HEK293T (cell line): ENCODE results near the gene FADS1.

Experiments used
- CTCF ChIA-PET: fragments of 350-600 bp; formaldehyde crosslinking; extraction: SDS; loops from one replicate; lab custom pipeline; 2021; ENCODE audit warnings: antibody characterized with exemption, inconsistent platforms; lab: Yijun Ruan, JAX
- POLR2A ChIA-PET: fragments of 350-600 bp; formaldehyde crosslinking; extraction: SDS; loops from one replicate; lab custom pipeline; 2020; ENCODE audit warnings: antibody characterized with exemption, inconsistent platforms; lab: Yijun Ruan, JAX
- DNase-seq: peaks from one replicate; pipeline ENCODE4 v3.0.0; 2012; ENCODE audit warnings: mixed read lengths; ENCODE audit errors: extremely low spot score
- ARNT ChIP-seq: fragments of 450-650 bp; IDR thresholded peaks from 2 replicates; pipeline ENCODE4 v1.6.1; 2017; ENCODE audit warnings: mild to moderate bottlenecking
- BHLHE40 ChIP-seq: fragments of 450-650 bp; IDR thresholded peaks from 2 replicates; pipeline ENCODE4 v1.6.1; 2016; ENCODE audit warnings: mild to moderate bottlenecking, moderate library complexity, borderline replicate concordance
- CTBP1 ChIP-seq: fragments of 450-650 bp; IDR thresholded peaks from 2 replicates; pipeline ENCODE4 v1.6.1; 2016; ENCODE audit warnings: borderline replicate concordance
- ELF4 ChIP-seq: fragments of 450-650 bp; IDR thresholded peaks from 2 replicates; pipeline ENCODE4 v1.6.1; 2017; ENCODE audit warnings: antibody characterized with exemption
- FOXA1 ChIP-seq: fragments of 450-650 bp; IDR thresholded peaks from 2 replicates; pipeline ENCODE4 v1.6.1; 2016; ENCODE audit warnings: mild to moderate bottlenecking
- FOXK2 ChIP-seq: fragments of 450-650 bp; IDR thresholded peaks from 2 replicates; pipeline ENCODE4 v1.6.1; 2016; ENCODE audit warnings: mild to moderate bottlenecking
- FOXM1 ChIP-seq: fragments of 450-650 bp; IDR thresholded peaks from 2 replicates; pipeline ENCODE4 v1.6.1; 2017; ENCODE audit warnings: mild to moderate bottlenecking, borderline replicate concordance
- HDGF ChIP-seq: fragments of 450-650 bp; IDR thresholded peaks from 2 replicates; pipeline ENCODE4 v1.6.1; 2017; ENCODE audit warnings: antibody characterized with exemption, borderline replicate concordance
- L3MBTL2 ChIP-seq: fragments of 450-650 bp; conservative IDR thresholded peaks from 2 replicates; pipeline ENCODE4 v1.6.1; 2016; ENCODE audit warnings: mild to moderate bottlenecking
- LEF1 ChIP-seq: fragments of 450-650 bp; IDR thresholded peaks from 2 replicates; pipeline ENCODE4 v1.6.1; 2017; ENCODE audit warnings: mild to moderate bottlenecking, borderline replicate concordance
- NFRKB ChIP-seq: fragments of 450-650 bp; IDR thresholded peaks from 2 replicates; pipeline ENCODE4 v1.6.1; 2016; ENCODE audit warnings: mild to moderate bottlenecking, moderate library complexity
- PKNOX1 ChIP-seq: fragments of 450-650 bp; IDR thresholded peaks from 2 replicates; pipeline ENCODE4 v1.6.1; 2016
- SP1 ChIP-seq: fragments of 450-650 bp; IDR thresholded peaks from 2 replicates; pipeline ENCODE4 v1.6.1; 2017
- SUZ12 ChIP-seq: fragments of 450-650 bp; IDR thresholded peaks from 2 replicates; pipeline ENCODE4 v1.6.1; 2016; ENCODE audit warnings: mild to moderate bottlenecking
- TARDBP ChIP-seq: fragments of 450-650 bp; IDR thresholded peaks from 2 replicates; pipeline ENCODE4 v1.6.1; 2016
- ZNF384 ChIP-seq: fragments of 450-650 bp; IDR thresholded peaks from 2 replicates; pipeline ENCODE4 v1.6.1; 2016

The FADS1 gene

GRCh38 chr11:61775606-61776554 is 40.9 kb downstream of the FADS1 start:
- CTCF ChIA-PET, result interaction anchor here (0.7 kb wide), 1 partner anchor 122 kb away, joined by 3 read pairs; no protein-coding TSS in a partner anchor
- POLR2A ChIA-PET, result no interaction called here
- DNase-seq, result no peak
- TF ChIP-seq ELF4, result no peak
- TF ChIP-seq BHLHE40, result no peak
- no peak for TF ChIP-seq ZNF384
- no peak for TF ChIP-seq FOXA1
- TF ChIP-seq TARDBP, result no peak
- no peak for TF ChIP-seq NFRKB
- no peak for TF ChIP-seq CTBP1
- no peak for TF ChIP-seq PKNOX1
- TF ChIP-seq FOXM1, result no peak
- TF ChIP-seq SP1, result no peak
- TF ChIP-seq L3MBTL2, result no peak
- TF ChIP-seq SUZ12, result no peak
- no peak for TF ChIP-seq HDGF
- TF ChIP-seq ARNT, result no peak
- no peak for TF ChIP-seq LEF1
- TF ChIP-seq FOXK2, result no peak

GRCh38 chr11:61775106-61775505 is 41.7 kb downstream of the FADS1 start:
- ChIA-PET POLR2A (no interaction called here), CTCF (interaction anchor here (0.7 kb wide), 1 partner anchor 122 kb away, joined by 3 read pairs; no protein-coding TSS in a partner anchor)
- DNase-seq, result no peak
- TF ChIP-seq FOXK2 (no peak), ARNT (no peak), LEF1 (no peak), FOXA1 (no peak), BHLHE40 (no peak), NFRKB (no peak), TARDBP (no peak)

- no peak for DNase-seq
- ChIA-PET CTCF (no interaction called here), POLR2A (interaction anchor here (1.0 kb wide), 1 partner anchor 18 kb away, joined by 3 read pairs; the partner anchor contains the start of genes FEN1 and TMEM258)
- TF ChIP-seq HDGF, result no peak
- no peak for TF ChIP-seq L3MBTL2
- TF ChIP-seq FOXM1, result no peak
- no peak for TF ChIP-seq ELF4
- no peak for TF ChIP-seq CTBP1
- no peak for TF ChIP-seq ZNF384
- no peak for TF ChIP-seq FOXK2
- no peak for TF ChIP-seq TARDBP
- no peak for TF ChIP-seq SP1
- no peak for TF ChIP-seq NFRKB
- no peak for TF ChIP-seq BHLHE40
- no peak for TF ChIP-seq SUZ12
- TF ChIP-seq PKNOX1, result no peak
- TF ChIP-seq FOXA1, result no peak
- no peak for TF ChIP-seq ARNT
- TF ChIP-seq LEF1, result no peak
These were observed 42.4 kb downstream of the FADS1 start for GRCh38 chr11:61774411-61774810.

GRCh38 chr11:61773809-61774208 is 43.0 kb downstream of the FADS1 start:
- no peak for DNase-seq
- POLR2A ChIA-PET, result interaction anchor here (1.0 kb wide), 1 partner anchor 19 kb away, joined by 3 read pairs; the partner anchor contains the start of genes FEN1 and TMEM258
- CTCF ChIA-PET, result no interaction called here
- TF ChIP-seq ZNF384 (no peak), ARNT (no peak), ELF4 (no peak), L3MBTL2 (no peak), NFRKB (no peak), HDGF (no peak)

- ChIA-PET POLR2A (no interaction called here), CTCF (no interaction called here)
- no peak for DNase-seq
- TF ChIP-seq BHLHE40 (no peak), FOXK2 (no peak), ELF4 (no peak), LEF1 (no peak)
These were observed 43.4 kb downstream of the FADS1 start for GRCh38 chr11:61773356-61773755.

- POLR2A ChIA-PET, result no interaction called here
- TF ChIP-seq NFRKB (no peak), PKNOX1 (no peak), ELF4 (no peak), HDGF (no peak), FOXK2 (no peak), SP1 (no peak), FOXM1 (no peak), TARDBP (no peak), ARNT (no peak), L3MBTL2 (no peak), LEF1 (no peak), SUZ12 (no peak), FOXA1 (no peak), BHLHE40 (no peak), CTBP1 (no peak)
- no peak for DNase-seq
- CTCF ChIA-PET, result no interaction called here
These were observed 44.8 kb downstream of the FADS1 start for GRCh38 chr11:61771985-61772455.
